MCF 10A (cell line): ENCODE measurements around the gene SH3BP5L. TPM values are rescaled to one million over a fixed set of nuclear protein-coding genes. Genes with fewer than 3 reads are reported as not detected.
A peak's percentile ranks its signal among the peaks of the same experiment; 100 is the strongest.

Experiments
- BruUV-seq: library from RNA; stranded (reverse); fragments of 400-500 nt; replicated peaks from 2 replicates; lab custom pipeline; 2021; lab: Mats Ljungman, UMichigan
- CTCF ChIA-PET: fragments of 300-600 bp; sonication (Branson Sonifier 250); formaldehyde crosslinking; extraction: SDS; loops from one replicate; lab custom pipeline; 2021; ENCODE audit warnings: antibody characterized with exemption, inconsistent platforms; lab: Yijun Ruan, JAX
- POLR2A ChIA-PET: fragments of 300-600, 350-650 bp; sonication (Branson Sonifier 250); formaldehyde crosslinking; extraction: SDS; loops from one replicate; lab custom pipeline; 2020; ENCODE audit warnings: antibody characterized with exemption, inconsistent platforms; lab: Yijun Ruan, JAX
- DNase-seq: peaks from one replicate; pipeline ENCODE4 v3.0.0-alpha.2; 2018; ENCODE audit not compliant: unreplicated experiment
- H3K27ac Mint-ChIP-seq: one replicate; pipeline ENCODE4 v1.8.0; 2022; ENCODE audit warnings: mild to moderate bottlenecking, low read depth, mixed read lengths; ENCODE audit not compliant: unreplicated experiment
- H3K27me3 Mint-ChIP-seq: one replicate; pipeline ENCODE4 v1.8.0; 2022; ENCODE audit warnings: mixed read lengths; ENCODE audit not compliant: insufficient read depth, unreplicated experiment
- H3K36me3 Mint-ChIP-seq: one replicate; pipeline ENCODE4 v1.8.0; 2022; ENCODE audit warnings: mild to moderate bottlenecking, moderate library complexity, mixed read lengths; ENCODE audit not compliant: insufficient read depth, unreplicated experiment
- H3K4me1 Mint-ChIP-seq: one replicate; pipeline ENCODE4 v1.8.0; 2022; ENCODE audit warnings: mixed read lengths; ENCODE audit not compliant: insufficient read depth, unreplicated experiment
- H3K4me3 Mint-ChIP-seq: one replicate; pipeline ENCODE4 v1.8.0; 2022; ENCODE audit warnings: mild to moderate bottlenecking, moderate library complexity, mixed read lengths; ENCODE audit not compliant: unreplicated experiment
- H3K9me3 Mint-ChIP-seq: one replicate; pipeline ENCODE4 v1.8.0; 2022; ENCODE audit warnings: mixed read lengths; ENCODE audit not compliant: unreplicated experiment
- intact Hi-C: fragments of 100-400 bp; cut with micrococcal nuclease; formaldehyde crosslinking; loops from 2 replicates; pipeline ENCODE4 v1.14.1; 2022
- total RNA-seq: library from RNA; stranded (reverse); gene quantifications from 2 replicates; pipeline ENCODE4 v1.2.3, GENCODE V29; 2022
- TF ChIP-seq, protein P1 (sequence below): fragments of 200-600 bp; IDR thresholded peaks from one replicate; pipeline ENCODE4 v1.8.0; 2022; ENCODE audit warnings: antibody characterized with exemption, mild to moderate bottlenecking; ENCODE audit not compliant: unreplicated experiment

The SH3BP5L gene
- total RNA-seq, 1 experiment from 2014 or later, result 31.5 TPM

DNA sequence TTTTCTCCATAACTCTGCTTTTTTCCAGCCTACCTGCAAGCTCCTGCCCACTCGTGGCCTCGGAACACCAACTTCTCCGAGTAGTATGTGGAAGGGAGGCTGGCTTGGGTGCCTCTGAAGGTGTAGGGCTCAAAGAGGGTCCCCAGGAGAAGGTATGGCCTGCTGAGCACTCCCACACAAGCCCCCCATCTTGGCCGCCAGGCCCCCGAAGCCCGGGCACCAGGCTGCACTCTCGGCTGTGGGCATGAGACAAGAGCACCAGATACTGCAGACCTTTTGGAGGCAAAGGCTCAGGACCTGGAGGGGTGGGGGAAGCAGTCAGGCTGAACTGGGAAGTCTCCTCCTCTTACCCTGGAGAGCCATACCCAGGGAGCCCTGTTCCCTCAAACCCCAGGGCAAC is 31.5 kb upstream of the SH3BP5L start:
- no peak for DNase-seq
- peaks cover 17% of the 10 kb centered on the region for H3K36me3 Mint-ChIP-seq
- CTCF ChIA-PET, result interaction anchor here (1.0 to 6.4 kb wide), 3 partner anchors 15 to 64 kb away, joined by 3 to 44 read pairs (median 19); no protein-coding TSS in a partner anchor
- TF ChIP-seq, protein P1, sequence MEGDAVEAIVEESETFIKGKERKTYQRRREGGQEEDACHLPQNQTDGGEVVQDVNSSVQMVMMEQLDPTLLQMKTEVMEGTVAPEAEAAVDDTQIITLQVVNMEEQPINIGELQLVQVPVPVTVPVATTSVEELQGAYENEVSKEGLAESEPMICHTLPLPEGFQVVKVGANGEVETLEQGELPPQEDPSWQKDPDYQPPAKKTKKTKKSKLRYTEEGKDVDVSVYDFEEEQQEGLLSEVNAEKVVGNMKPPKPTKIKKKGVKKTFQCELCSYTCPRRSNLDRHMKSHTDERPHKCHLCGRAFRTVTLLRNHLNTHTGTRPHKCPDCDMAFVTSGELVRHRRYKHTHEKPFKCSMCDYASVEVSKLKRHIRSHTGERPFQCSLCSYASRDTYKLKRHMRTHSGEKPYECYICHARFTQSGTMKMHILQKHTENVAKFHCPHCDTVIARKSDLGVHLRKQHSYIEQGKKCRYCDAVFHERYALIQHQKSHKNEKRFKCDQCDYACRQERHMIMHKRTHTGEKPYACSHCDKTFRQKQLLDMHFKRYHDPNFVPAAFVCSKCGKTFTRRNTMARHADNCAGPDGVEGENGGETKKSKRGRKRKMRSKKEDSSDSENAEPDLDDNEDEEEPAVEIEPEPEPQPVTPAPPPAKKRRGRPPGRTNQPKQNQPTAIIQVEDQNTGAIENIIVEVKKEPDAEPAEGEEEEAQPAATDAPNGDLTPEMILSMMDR, result no peak
- POLR2A ChIA-PET, result interaction anchor here (6.3 to 9.8 kb wide), 3 partner anchors 16 to 30 kb away, joined by 84 to 234 read pairs (median 140); partner anchors contain the start of genes SH3BP5L and ZNF672
- peak overlapping the region; percentile 70 for H3K27ac Mint-ChIP-seq
- no peaks in the 10 kb centered on the region for H3K27me3 Mint-ChIP-seq
- intact Hi-C loops, result no loop called here
- BruUV-seq, result no TSS peak
- peaks cover 18% of the 10 kb centered on the region for H3K4me1 Mint-ChIP-seq
- H3K9me3 Mint-ChIP-seq, result no peaks in the 10 kb centered on the region
- H3K4me3 Mint-ChIP-seq, result peak overlapping the region; percentile 77

DNA sequence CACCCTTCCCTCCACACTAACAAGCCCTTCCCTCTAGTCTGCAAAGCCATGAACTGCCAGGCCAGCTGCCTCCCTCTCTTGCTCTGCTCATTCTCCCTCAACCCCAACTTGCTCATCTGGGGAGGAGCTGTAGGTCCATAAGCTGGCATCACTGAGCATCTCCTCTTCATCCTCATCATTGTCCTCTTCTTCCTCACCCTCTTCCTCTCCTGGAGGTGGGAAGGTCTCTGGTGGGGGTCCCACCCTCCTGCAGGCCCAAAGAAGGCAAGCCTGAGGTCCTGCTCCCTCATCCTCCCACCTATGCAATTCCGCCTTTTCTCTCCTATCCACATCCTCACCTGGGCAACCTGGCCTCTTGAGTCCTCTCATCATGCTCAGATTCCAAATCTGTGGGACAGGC is 30.5 kb upstream of the SH3BP5L start:
- peaks cover 17% of the 10 kb centered on the region for H3K36me3 Mint-ChIP-seq
- no TSS peak for BruUV-seq
- TF ChIP-seq, protein P1, result no peak
- H3K27me3 Mint-ChIP-seq, result no peaks in the 10 kb centered on the region
- intact Hi-C loops, result no loop called here
- no peak for DNase-seq
- no peak overlapping the region for H3K4me3 Mint-ChIP-seq
- H3K27ac Mint-ChIP-seq, result no peak overlapping the region
- H3K9me3 Mint-ChIP-seq, result no peaks in the 10 kb centered on the region
- CTCF ChIA-PET, result interaction anchor here (0.6 to 6.4 kb wide), 4 partner anchors 14 to 152 kb away, joined by 3 to 44 read pairs (median 5); no protein-coding TSS in a partner anchor
- POLR2A ChIA-PET, result interaction anchor here (6.3 to 9.8 kb wide), 3 partner anchors 17 to 29 kb away, joined by 84 to 234 read pairs (median 140); partner anchors contain the start of genes SH3BP5L and ZNF672
- peaks cover 18% of the 10 kb centered on the region for H3K4me1 Mint-ChIP-seq

DNA sequence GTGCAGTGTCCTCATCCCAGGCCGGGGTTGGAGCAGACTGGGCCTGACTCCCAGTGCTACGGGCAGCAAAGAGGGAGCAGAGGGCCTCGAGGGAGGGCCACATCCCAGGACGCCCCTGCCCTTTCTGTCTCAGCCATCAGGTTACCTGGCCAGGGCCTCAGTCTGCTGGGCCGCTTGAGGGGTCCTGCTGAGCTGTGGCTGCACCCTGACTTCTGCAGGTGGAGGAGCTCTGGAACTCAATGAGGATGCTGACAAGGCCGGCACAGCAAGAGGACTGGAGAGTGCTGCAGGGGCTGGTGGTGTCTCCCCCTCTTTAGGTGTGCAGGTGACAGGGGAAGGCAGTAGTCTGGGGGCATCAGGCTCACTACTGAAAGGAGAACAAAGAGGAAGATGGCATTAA is 29.9 kb upstream of the SH3BP5L start:
- DNase-seq, result no peak
- BruUV-seq, result no TSS peak
- H3K4me1 Mint-ChIP-seq, result peaks cover 18% of the 10 kb centered on the region
- intact Hi-C loops, result no loop called here
- no peaks in the 10 kb centered on the region for H3K9me3 Mint-ChIP-seq
- ChIA-PET POLR2A (interaction anchor here (6.3 to 9.8 kb wide), 2 partner anchors 17 to 28 kb away, joined by 84 to 234 read pairs; partner anchors contain the start of genes SH3BP5L and ZNF672), CTCF (interaction anchor here (0.9 to 1.4 kb wide), 2 partner anchors 14 to 18 kb away, joined by 3 to 7 read pairs; partner anchors contain the start of gene ZNF672)
- TF ChIP-seq, protein P1, result no peak
- no peak overlapping the region for H3K27ac Mint-ChIP-seq
- no peaks in the 10 kb centered on the region for H3K27me3 Mint-ChIP-seq
- no peak overlapping the region for H3K4me3 Mint-ChIP-seq
- H3K36me3 Mint-ChIP-seq, result peaks cover 17% of the 10 kb centered on the region

DNA sequence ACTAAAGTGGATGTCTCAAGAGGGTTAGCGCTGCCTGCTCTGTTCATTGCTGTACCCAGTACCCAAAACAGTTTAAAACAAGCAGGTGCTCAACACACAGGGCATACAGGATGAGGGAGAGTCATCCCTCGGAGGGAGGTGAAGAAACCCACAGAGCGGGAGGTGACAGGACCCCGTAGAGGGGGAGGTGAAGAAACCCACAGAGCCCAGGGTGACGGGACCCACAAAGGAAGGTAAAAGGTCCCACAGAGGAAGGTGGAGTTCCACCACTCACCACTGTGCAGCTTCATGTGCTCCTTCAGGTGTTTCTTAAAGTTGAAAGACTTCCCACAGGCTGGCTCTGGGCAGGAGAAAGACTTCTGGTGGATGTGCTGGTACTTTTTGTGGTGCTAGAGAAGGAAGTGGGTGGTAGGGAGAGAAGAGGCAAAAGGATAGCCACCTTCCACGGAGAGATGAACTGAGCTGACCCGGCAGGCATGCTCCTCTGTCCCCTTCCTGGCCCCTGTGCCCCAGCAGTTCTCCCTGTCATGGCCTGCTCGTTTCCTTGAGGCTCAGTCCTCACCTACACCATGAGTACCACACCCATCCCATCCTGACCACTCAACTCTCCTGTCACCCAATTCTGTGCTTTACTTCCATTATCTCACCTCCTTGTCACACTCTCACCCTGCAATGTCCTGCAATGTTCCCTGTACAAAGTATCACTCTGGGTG is 28.1 kb upstream of the SH3BP5L start:
- Mint-ChIP-seq H3K4me3 (no peak overlapping the region), H3K9me3 (no peaks in the 10 kb centered on the region), H3K27ac (no peak overlapping the region), H3K27me3 (no peaks in the 10 kb centered on the region), H3K36me3 (peaks cover 25% of the 10 kb centered on the region), H3K4me1 (peaks cover 14% of the 10 kb centered on the region)
- CTCF ChIA-PET, result interaction anchor here (1.0 kb wide), 1 partner anchor 14 kb away, joined by 3 read pairs; no protein-coding TSS in a partner anchor
- POLR2A ChIA-PET, result interaction anchor here (5.7 kb wide), 1 partner anchor 14 kb away, joined by 55 read pairs; the partner anchor contains the start of gene ZNF672
- no peak for DNase-seq
- no TSS peak for BruUV-seq
- intact Hi-C loops, result no loop called here
- TF ChIP-seq, protein P1, result no peak
